GM12878 (cell line): ENCODE measurements around the gene SLC25A48. TPM values are rescaled to one million over a fixed set of nuclear protein-coding genes. Genes with fewer than 3 reads are reported as not detected.

ENCODE experiments used
- ATAC-seq: fragments of 200-7000 bp; cut with Tn5 transposase; 3 replicates; pipeline ENCODE4 v1.9.1; 2020; ENCODE audit warnings: mild to moderate bottlenecking, moderate library complexity
- BruUV-seq: library from RNA; stranded (reverse); fragments of 400-500 nt; replicated peaks from 2 replicates; lab custom pipeline; 2021; lab: Mats Ljungman, UMichigan
- CTCF ChIA-PET: fragments of 300-600 bp; sonication (Branson Sonifier 250); formaldehyde crosslinking; extraction: SDS; loops from one replicate; lab custom pipeline; 2021; ENCODE audit warnings: inconsistent platforms; lab: Yijun Ruan, JAX
- POLR2A ChIA-PET: fragments of 350-600 bp; formaldehyde crosslinking; extraction: SDS; loops from one replicate; lab custom pipeline; 2021; ENCODE audit warnings: inconsistent platforms; lab: Charles Lee
- RAD21 ChIA-PET: fragments of 300-600 bp; sonication (Branson Sonifier 250); formaldehyde crosslinking; loops from one replicate; lab custom pipeline; 2023; ENCODE audit warnings: antibody characterized with exemption; ENCODE audit not compliant: unreplicated experiment; lab: Charles Lee
- SMC1A ChIA-PET: fragments of 300-600 bp; sonication (Branson Sonifier 250); formaldehyde crosslinking; loops from one replicate; lab custom pipeline; 2023; ENCODE audit not compliant: unreplicated experiment, uncharacterized antibody; lab: Charles Lee
- DNase-seq: peaks from one replicate; pipeline ENCODE4 v3.0.0-alpha.2; 2011; ENCODE audit warnings: low read depth, low spot score
- FAIRE-seq: peaks from 3 replicates; lab custom pipeline; 2011; peaks lifted over from hg19 to GRCh38; lab: Jason Lieb, UNC
- H2AFZ ChIP-seq: 2 replicates; pipeline ENCODE4 v1.6.0; 2011; ENCODE audit warnings: low read depth, low read length, control low read depth; ENCODE audit not compliant: control insufficient read depth
- H3K27ac ChIP-seq: 2 replicates; pipeline ENCODE4 v1.5.1; 2011; ENCODE audit warnings: control low read depth; ENCODE audit not compliant: control insufficient read depth, insufficient read depth
- H3K27me3 ChIP-seq, 2 experiments: replicated peaks in 1 of 2; 2 replicates each; pipeline versions ENCODE4 v1.6.0 to v1.6.1; 2011; ENCODE audit warnings: low read length in 1 of 2; ENCODE audit not compliant: control insufficient read depth in 2 of 2, insufficient read depth in 2 of 2
- H3K36me3 ChIP-seq, 2 experiments: 2 replicates each; pipeline ENCODE4 v1.5.1; 2011; ENCODE audit warnings: low read length in 1 of 2; ENCODE audit not compliant: control insufficient read depth in 2 of 2, insufficient read depth in 2 of 2
- H3K4me1 ChIP-seq: 2 replicates; pipeline ENCODE4 v1.6.1; 2011; ENCODE audit warnings: mild to moderate bottlenecking, low read length, moderate library complexity, mixed read lengths; ENCODE audit not compliant: control insufficient read depth, insufficient read depth
- H3K4me2 ChIP-seq: 2 replicates; pipeline ENCODE4 v1.6.0; 2011; ENCODE audit warnings: control low read depth; ENCODE audit not compliant: control insufficient read depth, insufficient read depth
- H3K4me3 ChIP-seq: fragments of 200-600 bp; sonication (generic); 2 replicates; pipeline ENCODE4 v1.5.1; 2016
- H3K79me2 ChIP-seq: 2 replicates; pipeline ENCODE4 v1.6.0; 2011; ENCODE audit warnings: low read length; ENCODE audit not compliant: control insufficient read depth, insufficient read depth
- H3K9ac ChIP-seq: 2 replicates; pipeline ENCODE4 v1.8.0; 2011; ENCODE audit warnings: low read length, control low read depth, mixed read lengths; ENCODE audit not compliant: control insufficient read depth, insufficient read depth
- H3K9me3 ChIP-seq: replicated peaks from 3 replicates; pipeline ENCODE4 v1.5.1; 2011; ENCODE audit warnings: mild to moderate bottlenecking, low read length; ENCODE audit not compliant: control insufficient read depth, insufficient read depth
- H4K20me1 ChIP-seq: 2 replicates; pipeline ENCODE4 v1.6.0; 2011; ENCODE audit not compliant: control insufficient read depth, insufficient read depth
- BHLHE40 ChIP-seq, 2 experiments: fragments of 450-650 bp in 1 of 2; IDR thresholded peaks; 2 replicates each; pipeline ENCODE4 v1.6.1; 2011 to 2017; ENCODE audit warnings: low read depth in 2 of 2, borderline replicate concordance in 1 of 2, improper control_type of control experiment in 1 of 2, low read length in 1 of 2, mild to moderate bottlenecking in 1 of 2
- BMI1 ChIP-seq: fragments of 450-650 bp; IDR thresholded peaks from 2 replicates; pipeline ENCODE4 v1.6.1; 2016; ENCODE audit warnings: mild to moderate bottlenecking, moderate library complexity, borderline replicate concordance
- CREB1 ChIP-seq: IDR thresholded peaks from 2 replicates; pipeline ENCODE4 v1.6.1; 2012; ENCODE audit warnings: low read depth, mild to moderate bottlenecking, inconsistent platforms
- IKZF1 ChIP-seq: fragments of 450-650 bp; conservative IDR thresholded peaks from 2 replicates; pipeline ENCODE4 v1.6.1; 2017; ENCODE audit warnings: antibody characterized with exemption, mild to moderate bottlenecking
- MEF2A ChIP-seq: IDR thresholded peaks from 2 replicates; pipeline ENCODE4 v1.6.1; 2011; ENCODE audit warnings: low read depth, mild to moderate bottlenecking, low read length, moderate library complexity; ENCODE audit not compliant: insufficient read depth
- PAX8 ChIP-seq: fragments of 450-650 bp; IDR thresholded peaks from 2 replicates; pipeline ENCODE4 v1.6.1; 2017; ENCODE audit warnings: mild to moderate bottlenecking, moderate library complexity
- RAD21 ChIP-seq: IDR thresholded peaks from 2 replicates; pipeline ENCODE4 v1.6.1; 2011; ENCODE audit warnings: mild to moderate bottlenecking, low read depth, low read length, moderate library complexity; ENCODE audit not compliant: insufficient read depth
- STAT3 ChIP-seq: IDR thresholded peaks from 2 replicates; pipeline ENCODE4 v1.6.1; 2011; ENCODE audit warnings: low read depth, low read length, improper control_type of control experiment
- TCF12 ChIP-seq: IDR thresholded peaks from 2 replicates; pipeline ENCODE4 v1.6.1; 2011; ENCODE audit warnings: low read depth, mild to moderate bottlenecking, low read length
- TCF3 ChIP-seq: IDR thresholded peaks from 2 replicates; pipeline ENCODE4 v1.6.1; 2012; ENCODE audit warnings: low read depth, mild to moderate bottlenecking, low read length, borderline replicate concordance; ENCODE audit not compliant: insufficient read depth
- ZNF24 ChIP-seq: fragments of 450-650 bp; IDR thresholded peaks from 2 replicates; pipeline ENCODE4 v1.6.1; 2017; ENCODE audit warnings: antibody characterized with exemption, mild to moderate bottlenecking
- ZSCAN29 ChIP-seq: fragments of 450-650 bp; IDR thresholded peaks from 2 replicates; pipeline ENCODE4 v1.6.1; 2017; ENCODE audit warnings: mild to moderate bottlenecking, moderate library complexity
- WGBS: methylation state at CpG from one replicate; pipeline ENCODE4 v1.1.6; 2016; ENCODE audit warnings: low lambda C conversion rate; ENCODE audit not compliant: insufficient replicate concordance, insufficient coverage; ENCODE audit errors: missing lambda C conversion rate; 5-methylcytosine and 5-hydroxymethylcytosine counted together
- in situ Hi-C: fragments of 300-500 bp; cut with MboI; formaldehyde crosslinking; loops from 9 replicates; pipeline ENCODE4 v1.14.3; 2018; ENCODE audit warnings: mixed read lengths
- intact Hi-C: fragments of 100-400 bp; cut with micrococcal nuclease; formaldehyde crosslinking; loops from one replicate; pipeline ENCODE4 v1.14.2; 2022; ENCODE audit not compliant: unreplicated experiment
- polyA plus RNA-seq, 11 experiments: library from polyadenylated mRNA; depleted of rRNA in 4 of 11; unstranded in 6 of 11; stranded (reverse) in 5 of 11; fragments of >200 nt; fragmentation: Nextera tagmentation in 4 of 11; fragmentation: Illumina TruSeq in 1 of 11; extraction: Ambion mirVana in 4 of 11; extraction: Trizol in 1 of 11; gene quantifications; 1 replicate in 1 of 11; 2 replicates in 10 of 11; pipeline versions ENCODE4 v1.2.1 to v1.2.3, GENCODE V29; 2011 to 2016; ENCODE audit warnings: inconsistent platforms in 2 of 11, missing spikeins in 2 of 11, low read depth in 1 of 11
- total RNA-seq, 4 experiments: library from RNA; depleted of rRNA in 3 of 4; stranded (reverse); fragments of >200 nt in 3 of 4; fragmentation: Illumina TruSeq in 1 of 4; extraction: Trizol in 1 of 4; gene quantifications; 2 replicates each; pipeline versions ENCODE4 v1.2.1 to v1.2.3, GENCODE V29; 2013 to 2021
- TF ChIP-seq, protein P1 (sequence below): IDR thresholded peaks from 2 replicates; pipeline ENCODE4 v1.6.1; 2012; ENCODE audit warnings: mild to moderate bottlenecking, low read depth, low read length

The SLC25A48 gene
- total and polyA plus RNA-seq, 10 of the 15 experiments (the other 5 are each of a cell fraction or from before 2014, with no cell fraction given), result 0.06 TPM; not detected in 9

DNA sequence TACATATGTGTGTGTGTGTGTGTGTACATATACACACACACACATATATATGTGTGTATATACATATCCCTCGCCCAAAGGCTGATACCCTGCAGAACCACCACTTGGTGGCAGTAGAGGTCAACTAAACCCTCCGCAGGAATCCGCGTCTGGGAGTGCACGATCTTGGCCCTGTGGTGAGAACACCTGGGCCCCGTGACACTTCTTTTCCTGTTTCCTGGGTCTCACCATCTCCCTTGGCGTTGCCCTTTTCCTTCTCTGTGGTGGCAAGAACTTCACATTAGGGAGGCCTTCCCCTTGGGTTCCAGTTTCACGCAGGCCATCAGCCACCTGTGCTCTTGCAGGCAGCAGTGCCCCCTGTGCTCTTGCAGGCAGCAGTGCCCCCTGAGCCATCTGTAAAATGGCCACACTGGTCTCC, 53.0 kb downstream of the SLC25A48 start (continued):
- TF ChIP-seq, protein P1, sequence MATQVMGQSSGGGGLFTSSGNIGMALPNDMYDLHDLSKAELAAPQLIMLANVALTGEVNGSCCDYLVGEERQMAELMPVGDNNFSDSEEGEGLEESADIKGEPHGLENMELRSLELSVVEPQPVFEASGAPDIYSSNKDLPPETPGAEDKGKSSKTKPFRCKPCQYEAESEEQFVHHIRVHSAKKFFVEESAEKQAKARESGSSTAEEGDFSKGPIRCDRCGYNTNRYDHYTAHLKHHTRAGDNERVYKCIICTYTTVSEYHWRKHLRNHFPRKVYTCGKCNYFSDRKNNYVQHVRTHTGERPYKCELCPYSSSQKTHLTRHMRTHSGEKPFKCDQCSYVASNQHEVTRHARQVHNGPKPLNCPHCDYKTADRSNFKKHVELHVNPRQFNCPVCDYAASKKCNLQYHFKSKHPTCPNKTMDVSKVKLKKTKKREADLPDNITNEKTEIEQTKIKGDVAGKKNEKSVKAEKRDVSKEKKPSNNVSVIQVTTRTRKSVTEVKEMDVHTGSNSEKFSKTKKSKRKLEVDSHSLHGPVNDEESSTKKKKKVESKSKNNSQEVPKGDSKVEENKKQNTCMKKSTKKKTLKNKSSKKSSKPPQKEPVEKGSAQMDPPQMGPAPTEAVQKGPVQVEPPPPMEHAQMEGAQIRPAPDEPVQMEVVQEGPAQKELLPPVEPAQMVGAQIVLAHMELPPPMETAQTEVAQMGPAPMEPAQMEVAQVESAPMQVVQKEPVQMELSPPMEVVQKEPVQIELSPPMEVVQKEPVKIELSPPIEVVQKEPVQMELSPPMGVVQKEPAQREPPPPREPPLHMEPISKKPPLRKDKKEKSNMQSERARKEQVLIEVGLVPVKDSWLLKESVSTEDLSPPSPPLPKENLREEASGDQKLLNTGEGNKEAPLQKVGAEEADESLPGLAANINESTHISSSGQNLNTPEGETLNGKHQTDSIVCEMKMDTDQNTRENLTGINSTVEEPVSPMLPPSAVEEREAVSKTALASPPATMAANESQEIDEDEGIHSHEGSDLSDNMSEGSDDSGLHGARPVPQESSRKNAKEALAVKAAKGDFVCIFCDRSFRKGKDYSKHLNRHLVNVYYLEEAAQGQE, result no peak
- TF ChIP-seq TCF12 (0 out of 2 replicates have a peak, but pooled peaks have one; percentile 41), BHLHE40 (IDR thresholded peaks at IDR 0.05; ENCODE audit: borderline replicate concordance in 1 of 2, low read depth in 2 of 2, low read length in 1 of 2) (peak in 1 of 2 experiments; percentile 33; a peak in 1 of 4 replicates), RAD21 (peak; percentile 85), ZSCAN29 (no peak), BMI1 (no peak)

DNA sequence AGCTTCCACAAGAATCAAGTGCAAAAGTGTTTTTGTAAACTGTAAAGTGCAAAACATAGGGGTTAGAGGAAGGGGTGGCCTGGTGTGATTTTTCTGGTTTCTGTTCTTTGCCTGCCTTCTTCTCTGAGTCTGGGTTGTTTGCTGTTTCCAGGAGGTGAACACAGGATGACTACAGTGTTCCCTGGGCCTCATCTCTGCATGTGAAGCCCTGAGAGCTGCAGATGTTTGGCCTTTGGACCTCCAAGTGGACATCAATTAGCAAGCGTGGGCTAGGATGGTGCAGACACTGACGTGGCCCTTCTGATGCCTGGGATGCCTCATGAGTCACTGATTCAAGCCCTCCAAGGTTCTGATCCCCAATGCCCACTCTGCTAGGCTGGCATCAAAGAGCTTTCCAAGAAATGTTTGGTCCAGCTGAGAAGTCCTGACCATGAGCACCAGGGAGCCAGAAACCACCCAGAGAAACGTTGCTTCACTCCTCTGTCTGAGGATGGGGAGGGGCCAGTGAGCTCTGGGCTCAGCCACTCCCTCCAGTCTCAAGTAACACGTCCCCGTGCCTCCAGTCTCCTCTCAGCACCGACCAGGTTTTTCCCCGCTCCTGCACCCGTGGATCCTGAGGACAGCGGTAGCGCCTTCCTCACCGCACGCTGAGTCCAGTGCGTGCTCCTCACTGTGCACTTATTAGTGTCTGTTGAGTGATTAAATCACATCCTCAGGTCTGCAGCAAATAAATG, 53.6 kb downstream of the SLC25A48 start:
- FAIRE-seq, result no peak
- Histone ChIP-seq H3K4me2 (no peak overlapping the region), H3K79me2 (no peaks in the 10 kb centered on the region), H3K4me1 (no peaks in the 10 kb centered on the region), H3K36me3 (no peaks in the 10 kb centered on the region), H4K20me1 (no peaks in the 10 kb centered on the region), H3K27ac (no peak overlapping the region), H2AFZ (no peak overlapping the region)
- DNase-seq, result no peak
- ATAC-seq, result peak; percentile 21; the same call in 1 of the 3 replicates
- ChIA-PET CTCF (interaction anchor here (0.8 to 2.8 kb wide), 7 partner anchors 10 to 325 kb away, joined by 3 to 15 read pairs (median 4); no protein-coding TSS in a partner anchor), POLR2A (no interaction called here), SMC1A (interaction anchor here (0.6 to 1.8 kb wide), 5 partner anchors 12 to 361 kb away, joined by 3 to 6 read pairs (median 3); no protein-coding TSS in a partner anchor)
- 46% methylated on average over 13 of the region's 13 CpGs for WGBS
- in situ Hi-C loops, result loop anchor here (5.0 kb wide), 2 partner anchors 189 to 324 kb away; no protein-coding TSS in a partner anchor
- TF ChIP-seq ZNF24 (no peak), PAX8 (no peak), STAT3 (no peak), IKZF1 (no peak), TCF3 (no peak), CREB1 (no peak), MEF2A (no peak)
- TF ChIP-seq, all 136 proteins: peak for 0
- RAD21 ChIA-PET, result interaction anchor here (1.1 kb wide), 1 partner anchor 175 kb away, joined by 3 read pairs; no protein-coding TSS in a partner anchor
- no TSS peak for BruUV-seq
- intact Hi-C loops, result loop anchor here (1.0 to 5.0 kb wide), 6 partner anchors 59 to 537 kb away; no protein-coding TSS in a partner anchor
- Histone ChIP-seq H3K27me3 (no peaks in the 10 kb centered on the region), H3K4me3 (no peak overlapping the region), H3K9ac (no peak overlapping the region), H3K9me3 (no peaks in the 10 kb centered on the region)
